ENCODE data around the gene FHIT. TPM values are rescaled to one million over a fixed set of nuclear protein-coding genes. Genes with fewer than 3 reads are reported as not detected.

The FHIT gene
- total and polyA plus RNA-seq, 10 of the 15 experiments (the other 5 are each of a cell fraction or from before 2014, with no cell fraction given): 4.2 to 14.9 (median 9.4) TPM

DNA sequence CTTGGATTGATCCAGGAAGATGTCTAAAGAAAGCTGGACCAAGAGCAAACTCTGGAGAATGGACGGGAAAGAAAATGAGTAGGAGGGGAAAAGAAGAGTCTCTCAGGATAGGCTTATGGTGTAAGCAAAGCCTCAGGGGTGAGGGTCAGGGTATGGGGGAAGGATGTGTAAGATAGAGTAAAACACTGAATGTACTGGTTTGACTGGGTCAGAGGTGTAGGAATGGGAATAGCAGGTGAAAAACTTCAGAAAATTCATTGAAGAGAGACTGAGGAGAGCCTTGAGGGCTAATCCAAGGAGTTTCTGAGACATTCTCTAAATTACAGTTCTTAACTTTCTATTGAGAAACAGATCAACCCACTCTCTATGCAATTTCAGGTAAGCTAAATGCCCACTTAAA, 857.3 kb downstream of the FHIT start (continued):
- no peak for TF ChIP-seq RELA (IDR thresholded peaks at IDR 0.05; ENCODE audit: borderline replicate concordance, partially characterized antibody)

DNA sequence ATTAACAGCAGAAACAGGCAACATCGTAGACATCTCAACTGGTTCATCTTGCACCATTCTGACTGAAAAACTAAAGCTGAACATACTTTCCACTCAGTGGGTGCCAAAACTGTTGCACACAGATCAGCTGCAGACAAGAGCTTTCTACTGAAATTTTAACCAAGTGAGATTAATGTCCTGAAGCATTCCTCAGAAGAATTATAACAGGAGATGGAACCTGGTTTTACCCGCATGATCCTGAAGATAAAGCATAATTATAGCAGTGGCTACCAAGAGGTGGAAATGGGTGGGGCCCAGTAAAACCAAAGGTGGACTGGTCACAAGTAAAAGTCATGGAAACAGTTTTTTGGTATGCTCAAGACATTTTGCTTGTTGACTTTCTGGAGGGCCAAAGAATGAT, 858.8 kb downstream of the FHIT start:
- RAD21 ChIA-PET (ENCODE audit: unreplicated experiment): no interaction called here

More for the DNA sequence above, 858.8 kb downstream of the FHIT start:
- Histone ChIP-seq H3K27me3 (replicated peaks in 1 of 2; ENCODE audit: control insufficient read depth in 2 of 2, insufficient read depth in 2 of 2, low read length in 1 of 2) (no peaks in the 10 kb centered on the region), H2AFZ (ENCODE audit: control insufficient read depth, low read depth, low read length) (no peak overlapping the region), H3K4me2 (ENCODE audit: control insufficient read depth, insufficient read depth) (no peak overlapping the region), H3K27ac (ENCODE audit: control insufficient read depth, insufficient read depth) (no peak overlapping the region), H3K4me3 (no peak overlapping the region), H3K36me3 (ENCODE audit: control insufficient read depth in 2 of 2, insufficient read depth in 2 of 2, low read length in 1 of 2) (no peaks in the 10 kb centered on the region), H4K20me1 (ENCODE audit: control insufficient read depth, insufficient read depth) (no peaks in the 10 kb centered on the region), H3K79me2 (ENCODE audit: control insufficient read depth, insufficient read depth, low read length) (no peaks in the 10 kb centered on the region), H3K9me3 (replicated peaks; ENCODE audit: control insufficient read depth, insufficient read depth, low read length) (no peaks in the 10 kb centered on the region), H3K4me1 (ENCODE audit: control insufficient read depth, insufficient read depth, low read length) (no peaks in the 10 kb centered on the region), H3K9ac (ENCODE audit: control insufficient read depth, insufficient read depth, low read length) (no peak overlapping the region)
- FAIRE-seq (no peak), ATAC-seq (no peak), DNase-seq (ENCODE audit: low read depth, low spot score) (no peak)
- ChIA-PET SMC1A (ENCODE audit: uncharacterized antibody, unreplicated experiment) (interaction anchor here (0.8 kb wide), 1 partner anchor 1138 kb away, joined by 3 read pairs; no protein-coding TSS in a partner anchor), POLR2A (no interaction called here), CTCF (no interaction called here)
- 74% methylated on average over 2 of the region's 2 CpGs for WGBS (ENCODE audit: insufficient coverage, insufficient replicate concordance, low lambda C conversion rate, missing lambda C conversion rate)
- no peak for TF ChIP-seq SUPT20H (IDR thresholded peaks at IDR 0.05; ENCODE audit: borderline replicate concordance, control insufficient read depth, low read depth, low read length)
- TF ChIP-seq, protein P1, sequence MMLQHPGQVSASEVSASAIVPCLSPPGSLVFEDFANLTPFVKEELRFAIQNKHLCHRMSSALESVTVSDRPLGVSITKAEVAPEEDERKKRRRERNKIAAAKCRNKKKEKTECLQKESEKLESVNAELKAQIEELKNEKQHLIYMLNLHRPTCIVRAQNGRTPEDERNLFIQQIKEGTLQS (IDR thresholded peaks at IDR 0.05; ENCODE audit: borderline replicate concordance, extremely low read depth, low read depth, low read length): no peak
- TF ChIP-seq MEF2A (IDR thresholded peaks at IDR 0.05; ENCODE audit: insufficient read depth, low read depth, low read length): no peak
- TF ChIP-seq, protein P2, sequence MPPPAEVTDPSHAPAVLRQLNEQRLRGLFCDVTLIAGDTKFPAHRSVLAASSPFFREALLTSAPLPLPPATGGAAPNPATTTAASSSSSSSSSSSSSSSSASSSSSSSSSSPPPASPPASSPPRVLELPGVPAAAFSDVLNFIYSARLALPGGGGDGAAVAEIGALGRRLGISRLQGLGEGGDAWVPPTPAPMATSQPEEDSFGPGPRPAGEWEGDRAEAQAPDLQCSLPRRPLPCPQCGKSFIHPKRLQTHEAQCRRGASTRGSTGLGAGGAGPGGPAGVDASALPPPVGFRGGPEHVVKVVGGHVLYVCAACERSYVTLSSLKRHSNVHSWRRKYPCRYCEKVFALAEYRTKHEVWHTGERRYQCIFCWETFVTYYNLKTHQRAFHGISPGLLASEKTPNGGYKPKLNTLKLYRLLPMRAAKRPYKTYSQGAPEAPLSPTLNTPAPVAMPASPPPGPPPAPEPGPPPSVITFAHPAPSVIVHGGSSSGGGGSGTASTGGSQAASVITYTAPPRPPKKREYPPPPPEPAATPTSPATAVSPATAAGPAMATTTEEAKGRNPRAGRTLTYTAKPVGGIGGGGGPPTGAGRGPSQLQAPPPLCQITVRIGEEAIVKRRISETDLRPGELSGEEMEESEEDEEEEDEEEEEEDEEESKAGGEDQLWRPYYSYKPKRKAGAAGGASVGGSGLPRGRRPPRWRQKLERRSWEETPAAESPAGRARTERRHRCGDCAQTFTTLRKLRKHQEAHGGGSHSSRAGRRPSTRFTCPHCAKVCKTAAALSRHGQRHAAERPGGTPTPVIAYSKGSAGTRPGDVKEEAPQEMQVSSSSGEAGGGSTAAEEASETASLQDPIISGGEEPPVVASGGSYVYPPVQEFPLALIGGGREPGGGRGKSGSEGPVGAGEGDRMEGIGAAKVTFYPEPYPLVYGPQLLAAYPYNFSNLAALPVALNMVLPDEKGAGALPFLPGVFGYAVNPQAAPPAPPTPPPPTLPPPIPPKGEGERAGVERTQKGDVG (CRISPR knock-in tag; IDR thresholded peaks at IDR 0.05): no peak
- TF ChIP-seq, protein P3, sequence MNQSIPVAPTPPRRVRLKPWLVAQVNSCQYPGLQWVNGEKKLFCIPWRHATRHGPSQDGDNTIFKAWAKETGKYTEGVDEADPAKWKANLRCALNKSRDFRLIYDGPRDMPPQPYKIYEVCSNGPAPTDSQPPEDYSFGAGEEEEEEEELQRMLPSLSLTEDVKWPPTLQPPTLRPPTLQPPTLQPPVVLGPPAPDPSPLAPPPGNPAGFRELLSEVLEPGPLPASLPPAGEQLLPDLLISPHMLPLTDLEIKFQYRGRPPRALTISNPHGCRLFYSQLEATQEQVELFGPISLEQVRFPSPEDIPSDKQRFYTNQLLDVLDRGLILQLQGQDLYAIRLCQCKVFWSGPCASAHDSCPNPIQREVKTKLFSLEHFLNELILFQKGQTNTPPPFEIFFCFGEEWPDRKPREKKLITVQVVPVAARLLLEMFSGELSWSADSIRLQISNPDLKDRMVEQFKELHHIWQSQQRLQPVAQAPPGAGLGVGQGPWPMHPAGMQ (IDR thresholded peaks at IDR 0.05; ENCODE audit: borderline replicate concordance): no peak
- TF ChIP-seq SMAD5 (IDR thresholded peaks at IDR 0.05; ENCODE audit: low read depth): no peak
- TF ChIP-seq ZNF207 (IDR thresholded peaks at IDR 0.05; ENCODE audit: borderline replicate concordance): no peak
- intact Hi-C loops (cut with micrococcal nuclease; ENCODE audit: unreplicated experiment) (no loop called here), in situ Hi-C loops (cut with MboI) (no loop called here)
- BruUV-seq (replicated peaks): no TSS peak
